Measurements from ENCODE around the gene SDHD. TPM values are rescaled to one million over a fixed set of nuclear protein-coding genes. Genes with fewer than 3 reads are reported as not detected.

Gene SDHD
- total and polyA plus RNA-seq, 9 of the 15 experiments (the other 6 are each of a cell fraction or from before 2014, with no cell fraction given): 150 to 1,225 (median 215) TPM

GRCh38 chr11:112123129-112123528 is 36.5 kb downstream of the SDHD start:
- Histone ChIP-seq H3K4me1 (replicated peaks in 1 of 2; ENCODE audit: control insufficient read depth in 2 of 2, insufficient read depth in 2 of 2, low read length in 2 of 2) (no peaks in the 10 kb centered on the region), H3K36me3 (ENCODE audit: control insufficient read depth, insufficient read depth, low read length) (no peaks in the 10 kb centered on the region), H3K9me1 (ENCODE audit: control insufficient read depth, insufficient read depth, low read length) (no peaks in the 10 kb centered on the region), H3K27ac (ENCODE audit: extremely low read depth, low read depth, low read length) (no peak overlapping the region), H3K27me3 (ENCODE audit: control insufficient read depth in 2 of 2, insufficient read depth in 2 of 2, low read length in 2 of 2) (no peaks in the 10 kb centered on the region), H3K9me3 (replicated peaks; ENCODE audit: control insufficient read depth, insufficient read depth, low read depth, low read length) (no peaks in the 10 kb centered on the region), H4K20me1 (replicated peaks; ENCODE audit: control insufficient read depth, insufficient read depth, low read length) (no peaks in the 10 kb centered on the region), H2AFZ (ENCODE audit: low read depth, low read length) (no peak overlapping the region), H3K79me2 (ENCODE audit: control insufficient read depth, insufficient read depth, low read length) (no peaks in the 10 kb centered on the region), H3K4me2 (ENCODE audit: insufficient read depth, low read length) (no peak overlapping the region), H3K9ac (ENCODE audit: insufficient read depth in 1 of 2, low read depth in 2 of 2, low read length in 2 of 2) (no peak overlapping the region), H3K4me3 (no peak overlapping the region)
- WGBS (ENCODE audit: insufficient coverage, low coverage, missing lambda C conversion rate): 26% methylated on average over 4 of the region's 4 CpGs
- TF ChIP-seq, protein P1, sequence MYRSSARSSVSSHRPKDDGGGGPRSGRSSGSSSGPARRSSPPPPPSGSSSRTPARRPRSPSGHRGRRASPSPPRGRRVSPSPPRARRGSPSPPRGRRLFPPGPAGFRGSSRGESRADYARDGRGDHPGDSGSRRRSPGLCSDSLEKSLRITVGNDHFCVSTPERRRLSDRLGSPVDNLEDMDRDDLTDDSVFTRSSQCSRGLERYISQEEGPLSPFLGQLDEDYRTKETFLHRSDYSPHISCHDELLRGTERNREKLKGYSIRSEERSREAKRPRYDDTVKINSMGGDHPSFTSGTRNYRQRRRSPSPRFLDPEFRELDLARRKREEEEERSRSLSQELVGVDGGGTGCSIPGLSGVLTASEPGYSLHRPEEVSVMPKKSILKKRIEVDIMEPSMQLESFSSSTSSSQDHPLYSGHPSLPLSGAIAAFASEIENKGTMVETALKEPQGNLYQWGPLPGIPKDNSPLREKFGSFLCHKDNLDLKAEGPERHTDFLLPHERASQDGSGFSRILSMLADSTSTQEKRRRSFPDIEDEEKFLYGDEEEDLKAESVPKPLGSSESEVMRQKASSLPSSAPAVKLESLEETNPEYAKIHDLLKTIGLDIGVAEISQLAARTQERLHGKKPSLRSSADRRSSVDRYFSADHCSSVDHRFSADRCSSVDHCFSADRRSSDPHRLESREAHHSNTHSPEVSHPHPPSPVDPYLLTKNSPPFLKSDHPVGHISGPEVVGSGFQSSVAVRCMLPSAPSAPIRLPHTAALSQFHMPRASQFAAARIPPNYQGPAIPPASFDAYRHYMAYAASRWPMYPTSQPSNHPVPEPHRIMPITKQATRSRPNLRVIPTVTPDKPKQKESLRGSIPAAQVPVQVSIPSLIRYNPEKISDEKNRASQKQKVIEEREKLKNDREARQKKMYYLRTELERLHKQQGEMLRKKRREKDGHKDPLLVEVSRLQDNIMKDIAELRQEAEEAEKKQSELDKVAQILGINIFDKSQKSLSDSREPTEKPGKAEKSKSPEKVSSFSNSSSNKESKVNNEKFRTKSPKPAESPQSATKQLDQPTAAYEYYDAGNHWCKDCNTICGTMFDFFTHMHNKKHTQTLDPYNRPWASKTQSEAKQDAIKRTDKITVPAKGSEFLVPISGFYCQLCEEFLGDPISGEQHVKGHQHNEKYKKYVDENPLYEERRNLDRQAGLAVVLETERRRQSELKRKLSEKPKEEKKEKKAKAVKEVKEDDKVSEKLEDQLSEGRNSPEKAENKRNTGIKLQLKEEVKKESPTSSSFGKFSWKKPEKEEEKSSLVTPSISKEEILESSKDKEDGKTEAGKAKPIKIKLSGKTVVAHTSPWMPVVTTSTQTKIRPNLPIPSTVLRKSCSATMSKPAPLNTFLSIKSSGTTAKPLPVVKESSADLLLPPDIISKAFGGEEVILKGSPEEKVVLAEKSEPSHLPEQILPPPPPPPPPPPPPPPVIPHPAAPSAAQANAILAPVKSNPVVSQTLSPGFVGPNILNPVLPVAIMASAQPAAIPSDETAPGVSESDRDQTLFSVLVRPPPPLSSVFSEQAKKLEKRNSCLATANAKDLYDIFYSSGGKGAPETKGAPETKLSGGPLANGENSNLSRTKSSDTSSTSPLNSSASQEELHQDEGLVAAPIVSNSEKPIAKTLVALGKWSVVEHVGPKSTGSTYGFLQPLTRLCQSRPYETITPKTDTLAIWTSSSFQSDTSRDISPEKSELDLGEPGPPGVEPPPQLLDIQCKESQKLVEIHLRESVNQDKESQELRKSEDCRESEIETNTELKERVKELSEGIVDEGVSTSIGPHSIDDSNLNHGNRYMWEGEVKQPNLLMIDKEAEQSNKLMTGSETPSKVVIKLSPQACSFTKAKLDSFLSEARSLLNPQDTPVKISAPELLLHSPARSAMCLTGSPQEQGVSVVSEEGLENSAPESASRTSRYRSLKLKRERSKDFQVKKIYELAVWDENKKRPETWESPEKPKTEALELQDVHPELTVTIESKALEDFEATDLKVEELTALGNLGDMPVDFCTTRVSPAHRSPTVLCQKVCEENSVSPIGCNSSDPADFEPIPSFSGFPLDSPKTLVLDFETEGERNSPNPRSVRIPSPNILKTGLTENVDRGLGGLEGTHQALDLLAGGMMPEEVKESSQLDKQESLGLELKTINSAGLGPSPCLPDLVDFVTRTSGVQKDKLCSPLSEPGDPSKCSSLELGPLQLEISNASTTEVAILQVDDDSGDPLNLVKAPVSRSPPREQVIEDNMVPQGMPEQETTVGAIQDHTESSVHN (IDR thresholded peaks at IDR 0.05; ENCODE audit: borderline replicate concordance in 1 of 2, low read depth in 1 of 2): no peak
- in situ Hi-C loops (cut with MboI) (no loop called here), intact Hi-C loops (cut with micrococcal nuclease) (no loop called here)
- BruUV-seq (replicated peaks): no TSS peak
- no peak for ATAC-seq
- no peak for FAIRE-seq
- ChIA-PET CTCF (ENCODE audit: low intra/inter-chr PET ratio) (no interaction called here), POLR2A (interaction anchor here (1.6 kb wide), 1 partner anchor 9 kb away, joined by 7 read pairs; no protein-coding TSS in a partner anchor)
- DNase-seq (ENCODE audit: extremely low read depth in 1 of 4, low spot score in 3 of 4): no peak

Data from K562 (cell line).